Hepatocyte (in vitro differentiated cells): ENCODE data around the gene SLC2A11.

ENCODE experiments used
- CTCF ChIP-seq: fragments of 200-600 bp; sonication (generic); IDR thresholded peaks from 2 replicates; pipeline ENCODE4 v1.5.1; 2016; ENCODE audit warnings: antibody characterized with exemption, mild to moderate bottlenecking; ENCODE audit not compliant: poor library complexity
- EZH2 ChIP-seq: fragments of 200-600 bp; sonication (generic); IDR thresholded peaks from 2 replicates; pipeline ENCODE4 v1.6.1; 2016; ENCODE audit warnings: antibody characterized with exemption, mild to moderate bottlenecking, borderline replicate concordance
- EZH2phosphoT487 ChIP-seq: fragments of 200-600 bp; sonication (generic); IDR thresholded peaks from one replicate; pipeline ENCODE4 v1.6.1; 2018; ENCODE audit warnings: antibody characterized with exemption, mild to moderate bottlenecking, low read depth, moderate library complexity; ENCODE audit not compliant: unreplicated experiment, severe bottlenecking

GRCh38 chr22:23896166-23896522, 38.5 kb downstream of the SLC2A11 start:
- TF ChIP-seq CTCF = no peak
- no peak for TF ChIP-seq EZH2
- TF ChIP-seq EZH2phosphoT487 = no peak
